ENCODE data around the gene TFCP2L1. TPM values are rescaled to one million over a fixed set of nuclear protein-coding genes. Genes with fewer than 3 reads are reported as not detected.

Gene TFCP2L1
- total RNA-seq, 1 experiment from 2014 or later: 4.3 TPM

DNA sequence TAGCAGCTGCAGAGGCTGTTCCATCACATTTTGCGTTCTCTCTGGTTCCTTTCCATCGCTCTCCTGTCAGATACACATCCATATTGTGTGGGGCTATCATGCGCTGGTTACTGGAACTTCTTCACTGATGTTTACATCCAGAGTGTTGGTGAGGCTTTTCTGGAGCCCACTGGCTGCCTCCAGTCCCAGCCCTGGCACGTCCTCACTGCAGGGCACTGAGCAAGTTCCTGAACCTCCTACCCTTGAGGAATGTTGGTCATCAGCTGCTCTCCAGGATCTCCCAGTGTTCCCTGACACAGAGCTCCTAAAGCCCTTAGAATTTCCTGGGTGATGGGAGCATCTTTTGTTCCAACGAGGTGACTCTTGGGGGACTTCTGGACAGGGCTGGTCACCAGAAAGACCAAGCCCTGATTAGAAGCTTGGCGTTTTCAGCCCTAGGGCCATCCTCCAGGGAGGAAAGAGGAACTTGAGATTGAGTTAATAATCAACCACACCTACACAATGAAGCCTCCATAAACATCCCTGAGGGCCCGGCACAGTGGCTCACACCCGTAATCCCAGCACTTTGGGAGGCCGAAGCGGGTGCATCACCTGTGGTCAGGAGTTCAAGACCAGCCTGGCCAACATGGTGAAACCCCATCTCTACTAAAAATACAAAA is 81.3 kb downstream of the TFCP2L1 start:
- TF ChIP-seq ZNF232 (CRISPR knock-in tag; IDR thresholded peaks at IDR 0.05) (no peak), GABPB1 (CRISPR knock-in tag; IDR thresholded peaks at IDR 0.05) (no peak), RELA (CRISPR knock-in tag; IDR thresholded peaks at IDR 0.05; ENCODE audit: borderline replicate concordance) (no peak), JUN (CRISPR knock-in tag; IDR thresholded peaks at IDR 0.05) (no peak), NFYB (CRISPR knock-in tag; conservative IDR thresholded peaks at IDR 0.05; ENCODE audit: low read depth) (no peak), ATF2 (CRISPR knock-in tag; IDR thresholded peaks at IDR 0.05; ENCODE audit: borderline replicate concordance, low read depth) (no peak), ZNF317 (CRISPR knock-in tag; IDR thresholded peaks at IDR 0.05; ENCODE audit: borderline replicate concordance, low read depth) (no peak), FOXJ3 (CRISPR knock-in tag; IDR thresholded peaks at IDR 0.05; ENCODE audit: borderline replicate concordance) (no peak), FOXP4 (CRISPR knock-in tag; IDR thresholded peaks at IDR 0.05) (no peak), RORB (CRISPR knock-in tag; IDR thresholded peaks at IDR 0.05) (no peak), ZNF423 (CRISPR knock-in tag; IDR thresholded peaks at IDR 0.05) (no peak), PRRX2 (CRISPR knock-in tag; IDR thresholded peaks at IDR 0.05) (no peak)
- TF ChIP-seq, protein P1, sequence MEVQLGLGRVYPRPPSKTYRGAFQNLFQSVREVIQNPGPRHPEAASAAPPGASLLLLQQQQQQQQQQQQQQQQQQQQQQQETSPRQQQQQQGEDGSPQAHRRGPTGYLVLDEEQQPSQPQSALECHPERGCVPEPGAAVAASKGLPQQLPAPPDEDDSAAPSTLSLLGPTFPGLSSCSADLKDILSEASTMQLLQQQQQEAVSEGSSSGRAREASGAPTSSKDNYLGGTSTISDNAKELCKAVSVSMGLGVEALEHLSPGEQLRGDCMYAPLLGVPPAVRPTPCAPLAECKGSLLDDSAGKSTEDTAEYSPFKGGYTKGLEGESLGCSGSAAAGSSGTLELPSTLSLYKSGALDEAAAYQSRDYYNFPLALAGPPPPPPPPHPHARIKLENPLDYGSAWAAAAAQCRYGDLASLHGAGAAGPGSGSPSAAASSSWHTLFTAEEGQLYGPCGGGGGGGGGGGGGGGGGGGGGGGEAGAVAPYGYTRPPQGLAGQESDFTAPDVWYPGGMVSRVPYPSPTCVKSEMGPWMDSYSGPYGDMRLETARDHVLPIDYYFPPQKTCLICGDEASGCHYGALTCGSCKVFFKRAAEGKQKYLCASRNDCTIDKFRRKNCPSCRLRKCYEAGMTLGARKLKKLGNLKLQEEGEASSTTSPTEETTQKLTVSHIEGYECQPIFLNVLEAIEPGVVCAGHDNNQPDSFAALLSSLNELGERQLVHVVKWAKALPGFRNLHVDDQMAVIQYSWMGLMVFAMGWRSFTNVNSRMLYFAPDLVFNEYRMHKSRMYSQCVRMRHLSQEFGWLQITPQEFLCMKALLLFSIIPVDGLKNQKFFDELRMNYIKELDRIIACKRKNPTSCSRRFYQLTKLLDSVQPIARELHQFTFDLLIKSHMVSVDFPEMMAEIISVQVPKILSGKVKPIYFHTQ (CRISPR knock-in tag; IDR thresholded peaks at IDR 0.05): no peak
- TF ChIP-seq, protein P2, sequence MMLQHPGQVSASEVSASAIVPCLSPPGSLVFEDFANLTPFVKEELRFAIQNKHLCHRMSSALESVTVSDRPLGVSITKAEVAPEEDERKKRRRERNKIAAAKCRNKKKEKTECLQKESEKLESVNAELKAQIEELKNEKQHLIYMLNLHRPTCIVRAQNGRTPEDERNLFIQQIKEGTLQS (CRISPR knock-in tag; conservative IDR thresholded peaks at IDR 0.05): no peak
- TF ChIP-seq, protein P3, sequence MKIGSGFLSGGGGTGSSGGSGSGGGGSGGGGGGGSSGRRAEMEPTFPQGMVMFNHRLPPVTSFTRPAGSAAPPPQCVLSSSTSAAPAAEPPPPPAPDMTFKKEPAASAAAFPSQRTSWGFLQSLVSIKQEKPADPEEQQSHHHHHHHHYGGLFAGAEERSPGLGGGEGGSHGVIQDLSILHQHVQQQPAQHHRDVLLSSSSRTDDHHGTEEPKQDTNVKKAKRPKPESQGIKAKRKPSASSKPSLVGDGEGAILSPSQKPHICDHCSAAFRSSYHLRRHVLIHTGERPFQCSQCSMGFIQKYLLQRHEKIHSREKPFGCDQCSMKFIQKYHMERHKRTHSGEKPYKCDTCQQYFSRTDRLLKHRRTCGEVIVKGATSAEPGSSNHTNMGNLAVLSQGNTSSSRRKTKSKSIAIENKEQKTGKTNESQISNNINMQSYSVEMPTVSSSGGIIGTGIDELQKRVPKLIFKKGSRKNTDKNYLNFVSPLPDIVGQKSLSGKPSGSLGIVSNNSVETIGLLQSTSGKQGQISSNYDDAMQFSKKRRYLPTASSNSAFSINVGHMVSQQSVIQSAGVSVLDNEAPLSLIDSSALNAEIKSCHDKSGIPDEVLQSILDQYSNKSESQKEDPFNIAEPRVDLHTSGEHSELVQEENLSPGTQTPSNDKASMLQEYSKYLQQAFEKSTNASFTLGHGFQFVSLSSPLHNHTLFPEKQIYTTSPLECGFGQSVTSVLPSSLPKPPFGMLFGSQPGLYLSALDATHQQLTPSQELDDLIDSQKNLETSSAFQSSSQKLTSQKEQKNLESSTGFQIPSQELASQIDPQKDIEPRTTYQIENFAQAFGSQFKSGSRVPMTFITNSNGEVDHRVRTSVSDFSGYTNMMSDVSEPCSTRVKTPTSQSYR (CRISPR knock-in tag; IDR thresholded peaks at IDR 0.05): no peak
- TF ChIP-seq, protein P4, sequence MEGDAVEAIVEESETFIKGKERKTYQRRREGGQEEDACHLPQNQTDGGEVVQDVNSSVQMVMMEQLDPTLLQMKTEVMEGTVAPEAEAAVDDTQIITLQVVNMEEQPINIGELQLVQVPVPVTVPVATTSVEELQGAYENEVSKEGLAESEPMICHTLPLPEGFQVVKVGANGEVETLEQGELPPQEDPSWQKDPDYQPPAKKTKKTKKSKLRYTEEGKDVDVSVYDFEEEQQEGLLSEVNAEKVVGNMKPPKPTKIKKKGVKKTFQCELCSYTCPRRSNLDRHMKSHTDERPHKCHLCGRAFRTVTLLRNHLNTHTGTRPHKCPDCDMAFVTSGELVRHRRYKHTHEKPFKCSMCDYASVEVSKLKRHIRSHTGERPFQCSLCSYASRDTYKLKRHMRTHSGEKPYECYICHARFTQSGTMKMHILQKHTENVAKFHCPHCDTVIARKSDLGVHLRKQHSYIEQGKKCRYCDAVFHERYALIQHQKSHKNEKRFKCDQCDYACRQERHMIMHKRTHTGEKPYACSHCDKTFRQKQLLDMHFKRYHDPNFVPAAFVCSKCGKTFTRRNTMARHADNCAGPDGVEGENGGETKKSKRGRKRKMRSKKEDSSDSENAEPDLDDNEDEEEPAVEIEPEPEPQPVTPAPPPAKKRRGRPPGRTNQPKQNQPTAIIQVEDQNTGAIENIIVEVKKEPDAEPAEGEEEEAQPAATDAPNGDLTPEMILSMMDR (IDR thresholded peaks at IDR 0.05): no peak
- TF ChIP-seq, protein P5, sequence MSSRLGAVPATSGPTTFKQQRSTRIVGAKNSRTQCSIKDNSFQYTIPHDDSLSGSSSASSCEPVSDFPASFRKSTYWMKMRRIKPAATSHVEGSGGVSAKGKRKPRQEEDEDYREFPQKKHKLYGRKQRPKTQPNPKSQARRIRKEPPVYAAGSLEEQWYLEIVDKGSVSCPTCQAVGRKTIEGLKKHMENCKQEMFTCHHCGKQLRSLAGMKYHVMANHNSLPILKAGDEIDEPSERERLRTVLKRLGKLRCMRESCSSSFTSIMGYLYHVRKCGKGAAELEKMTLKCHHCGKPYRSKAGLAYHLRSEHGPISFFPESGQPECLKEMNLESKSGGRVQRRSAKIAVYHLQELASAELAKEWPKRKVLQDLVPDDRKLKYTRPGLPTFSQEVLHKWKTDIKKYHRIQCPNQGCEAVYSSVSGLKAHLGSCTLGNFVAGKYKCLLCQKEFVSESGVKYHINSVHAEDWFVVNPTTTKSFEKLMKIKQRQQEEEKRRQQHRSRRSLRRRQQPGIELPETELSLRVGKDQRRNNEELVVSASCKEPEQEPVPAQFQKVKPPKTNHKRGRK (CRISPR knock-in tag; IDR thresholded peaks at IDR 0.05; ENCODE audit: borderline replicate concordance): no peak
- TF ChIP-seq, protein P6, sequence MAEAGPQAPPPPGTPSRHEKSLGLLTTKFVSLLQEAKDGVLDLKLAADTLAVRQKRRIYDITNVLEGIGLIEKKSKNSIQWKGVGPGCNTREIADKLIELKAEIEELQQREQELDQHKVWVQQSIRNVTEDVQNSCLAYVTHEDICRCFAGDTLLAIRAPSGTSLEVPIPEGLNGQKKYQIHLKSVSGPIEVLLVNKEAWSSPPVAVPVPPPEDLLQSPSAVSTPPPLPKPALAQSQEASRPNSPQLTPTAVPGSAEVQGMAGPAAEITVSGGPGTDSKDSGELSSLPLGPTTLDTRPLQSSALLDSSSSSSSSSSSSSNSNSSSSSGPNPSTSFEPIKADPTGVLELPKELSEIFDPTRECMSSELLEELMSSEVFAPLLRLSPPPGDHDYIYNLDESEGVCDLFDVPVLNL (CRISPR knock-in tag; IDR thresholded peaks at IDR 0.05; ENCODE audit: borderline replicate concordance, low read depth): no peak
- ChIA-PET POLR2A (no interaction called here), CTCF (interaction anchor here (1.2 kb wide), 1 partner anchor 109 kb away, joined by 4 read pairs; no protein-coding TSS in a partner anchor)
- Mint-ChIP-seq H3K27ac (no peak overlapping the region), H3K4me3 (no peak overlapping the region), H3K36me3 (no peaks in the 10 kb centered on the region), H3K27me3 (ENCODE audit: low read depth) (no peaks in the 10 kb centered on the region), H3K9me3 (no peaks in the 10 kb centered on the region), H3K4me1 (no peaks in the 10 kb centered on the region)
- DNase-seq (ENCODE audit: low spot score): no peak
- no peak for ATAC-seq
